Stimulated activated CD4-positive, alpha-beta T cell treated with anti-CD3 and anti-CD28 coated beads, TNF-alpha, amount 100 ng/mL, for 24 hours (primary cell): Measurements from ENCODE around the gene EHF.

Source experiments
- DNase-seq, 3 experiments: peaks; one replicate each; pipeline ENCODE4 v3.0.0-alpha.2; 2020; ENCODE audit warnings: low read depth in 3 of 3

The EHF gene

GRCh38 chr11:34602245-34602644 lies 18.6 kb upstream of the EHF start:
- no peak for DNase-seq

GRCh38 chr11:34603129-34604001 lies 17.5 kb upstream of the EHF start:
- DNase-seq: no peak

- DNase-seq: no peak
These were observed 16.7 kb upstream of the EHF start for GRCh38 chr11:34604145-34604544.

- no peak for DNase-seq
These were observed 16.0 kb upstream of the EHF start for GRCh38 chr11:34604911-34605310.

- DNase-seq: no peak
These were observed 15.2 kb upstream of the EHF start for GRCh38 chr11:34605481-34606325.

- DNase-seq: no peak
These were observed 14.4 kb upstream of the EHF start for GRCh38 chr11:34606326-34607120.

- no peak for DNase-seq
These were observed 11.6 kb upstream of the EHF start for GRCh38 chr11:34609187-34609751.

GRCh38 chr11:34609850-34610249 lies 11.0 kb upstream of the EHF start:
- DNase-seq: no peak

GRCh38 chr11:34610324-34611041 lies 10.4 kb upstream of the EHF start:
- no peak for DNase-seq

- no peak for DNase-seq
These were observed 7.9 kb upstream of the EHF start for GRCh38 chr11:34613015-34613414.

- DNase-seq: no peak
These were observed 7.3 kb upstream of the EHF start for GRCh38 chr11:34613552-34614056.

- no peak for DNase-seq
These were observed 6.4 kb upstream of the EHF start for GRCh38 chr11:34614344-34615104.

- DNase-seq: no peak
These were observed 4.8 kb upstream of the EHF start for GRCh38 chr11:34616086-34616485.

GRCh38 chr11:34616830-34617504 lies 3.9 kb upstream of the EHF start:
- DNase-seq: no peak

- DNase-seq: no peak
These were observed 2.5 kb upstream of the EHF start for GRCh38 chr11:34618406-34618805.

GRCh38 chr11:34619062-34619516 lies 1.8 kb upstream of the EHF start:
- no peak for DNase-seq

- no peak for DNase-seq
These were observed 691 bp upstream of the EHF start for GRCh38 chr11:34620202-34620601.

- DNase-seq: no peak
These were observed 983 bp downstream of the EHF start for GRCh38 chr11:34621876-34622275.

- no peak for DNase-seq
These were observed 2.6 kb downstream of the EHF start for GRCh38 chr11:34623463-34623862.
